Transverse colon (tissue), 4 donors: ENCODE data around the gene SOX5. TPM values are rescaled to one million over a fixed set of nuclear protein-coding genes. Genes with fewer than 3 reads are reported as not detected.

Experiments
- DNase-seq: peaks from one replicate; pipeline ENCODE4 v3.0.0-alpha.2; 2019
- H3K27ac ChIP-seq, 4 donors: fragments of 200-600 bp; sonication (generic); 2 replicates each; pipeline ENCODE4 v1.5.1; 2016 to 2018; ENCODE audit warnings: inconsistent platforms in 4 of 4
- H3K27me3 ChIP-seq: fragments of 200-600 bp; sonication (generic); 2 replicates; pipeline ENCODE4 v1.5.1; 2017; ENCODE audit warnings: inconsistent platforms
- H3K36me3 ChIP-seq, 4 donors: fragments of 200-600 bp; sonication (generic); 2 replicates each; pipeline ENCODE4 v1.5.1; 2017 to 2019; ENCODE audit warnings: inconsistent platforms in 4 of 4
- H3K4me1 ChIP-seq, 4 donors: fragments of 200-600 bp; sonication (generic); 2 replicates each; pipeline ENCODE4 v1.5.1; 2017 to 2020; ENCODE audit warnings: inconsistent platforms in 4 of 4
- H3K4me3 ChIP-seq, 4 donors: fragments of 200-600 bp; sonication (generic); 1 replicate in 1 of 4; 2 replicates in 3 of 4; pipeline versions ENCODE4 v1.5.1 to v1.6.1; 2017 to 2019; ENCODE audit warnings: inconsistent platforms in 4 of 4
- H3K9me3 ChIP-seq, 2 donors: fragments of 200-600 bp; sonication (generic); 2 replicates each; pipeline ENCODE4 v1.5.1; 2017 to 2019; ENCODE audit warnings: inconsistent platforms in 2 of 2
- EP300 ChIP-seq: sonication (generic); formaldehyde crosslinking; IDR thresholded peaks from one replicate; pipeline ENCODE4 v1.6.1; 2017; ENCODE audit warnings: antibody characterized with exemption, low read depth
- POLR2A ChIP-seq: fragments of 450-650 bp; IDR thresholded peaks from one replicate; pipeline ENCODE4 v1.6.1; 2016; ENCODE audit warnings: antibody characterized with exemption, mild to moderate bottlenecking, moderate library complexity
- POLR2AphosphoS5 ChIP-seq, 3 donors: sonication (generic); formaldehyde crosslinking; IDR thresholded peaks; one replicate each; pipeline ENCODE4 v1.6.1; 2016; ENCODE audit warnings: antibody characterized with exemption in 3 of 3
- WGBS, 2 donors: methylation state at CpG; one replicate each; pipeline ENCODE4 v1.1.5; 2018; ENCODE audit warnings: low coverage in 1 of 2; 5-methylcytosine and 5-hydroxymethylcytosine counted together
- in situ Hi-C, 4 donors: fragments of 200-750 bp; cut with MboI; loops; one replicate each; pipeline versions ENCODE4 v1.15.0 to v1.15.1; 2017; ENCODE audit warnings: low sequenced_read_pairs in 3 of 4, low pct_ligation_motif_present in 1 of 4, low pct_unique_long_range_greater_than_20kb in 1 of 4
- intact Hi-C: fragments of 100-400 bp; cut with DNase I; formaldehyde crosslinking; loops from one replicate; pipeline ENCODE4 v1.15.1; 2023; ENCODE audit warnings: low total_unique reads
- total RNA-seq, 4 donors: library from RNA; depleted of rRNA; stranded (reverse); fragments of >200 nt; gene quantifications; one replicate each; pipeline ENCODE4 v1.1.0, GENCODE V29; 2016
- TF ChIP-seq, protein P1 (sequence below), 5 experiments: fragments of 200-600 bp in 3 of 5; fragments of 450-650 bp in 2 of 5; sonication (generic) in 3 of 5; IDR thresholded peaks; 1 replicate in 2 of 5; 2 replicates in 3 of 5; pipeline ENCODE4 v1.5.1; 2016 to 2017; ENCODE audit warnings: antibody characterized with exemption in 5 of 5, inconsistent platforms in 3 of 5, mild to moderate bottlenecking in 2 of 5, moderate library complexity in 1 of 5

Gene SOX5
- total RNA-seq, 4 donors from 2014 or later: 1.00 to 9.8 (median 3.2) TPM

DNA sequence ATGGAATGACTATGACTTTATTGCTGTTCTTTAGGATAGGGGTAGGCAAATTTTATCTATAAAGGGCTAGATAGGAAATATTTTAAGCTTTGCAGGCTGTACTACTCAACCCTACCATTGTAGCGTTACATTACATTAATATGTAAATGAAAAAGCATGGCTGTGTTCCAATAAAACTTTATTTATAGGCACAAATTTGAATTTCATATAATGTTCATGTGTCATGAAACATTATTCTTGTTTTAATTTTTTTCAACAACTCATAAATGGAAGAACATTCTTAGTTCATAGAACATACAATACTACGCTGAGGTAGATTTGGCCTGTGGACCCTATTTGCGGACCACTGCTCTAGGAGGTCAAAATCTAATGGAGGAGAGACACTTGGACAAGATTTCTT, 133.7 kb downstream of the SOX5 start:
- TF ChIP-seq EP300: no peak
- TF ChIP-seq POLR2A: no peak
- TF ChIP-seq, protein P1, sequence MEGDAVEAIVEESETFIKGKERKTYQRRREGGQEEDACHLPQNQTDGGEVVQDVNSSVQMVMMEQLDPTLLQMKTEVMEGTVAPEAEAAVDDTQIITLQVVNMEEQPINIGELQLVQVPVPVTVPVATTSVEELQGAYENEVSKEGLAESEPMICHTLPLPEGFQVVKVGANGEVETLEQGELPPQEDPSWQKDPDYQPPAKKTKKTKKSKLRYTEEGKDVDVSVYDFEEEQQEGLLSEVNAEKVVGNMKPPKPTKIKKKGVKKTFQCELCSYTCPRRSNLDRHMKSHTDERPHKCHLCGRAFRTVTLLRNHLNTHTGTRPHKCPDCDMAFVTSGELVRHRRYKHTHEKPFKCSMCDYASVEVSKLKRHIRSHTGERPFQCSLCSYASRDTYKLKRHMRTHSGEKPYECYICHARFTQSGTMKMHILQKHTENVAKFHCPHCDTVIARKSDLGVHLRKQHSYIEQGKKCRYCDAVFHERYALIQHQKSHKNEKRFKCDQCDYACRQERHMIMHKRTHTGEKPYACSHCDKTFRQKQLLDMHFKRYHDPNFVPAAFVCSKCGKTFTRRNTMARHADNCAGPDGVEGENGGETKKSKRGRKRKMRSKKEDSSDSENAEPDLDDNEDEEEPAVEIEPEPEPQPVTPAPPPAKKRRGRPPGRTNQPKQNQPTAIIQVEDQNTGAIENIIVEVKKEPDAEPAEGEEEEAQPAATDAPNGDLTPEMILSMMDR (IDR thresholded peaks at IDR 0.05): no peak
- TF ChIP-seq POLR2AphosphoS5 (IDR thresholded peaks at IDR 0.05): no peak
- Histone ChIP-seq H3K27ac (no peak overlapping the region), H3K36me3 (no peaks in the 10 kb centered on the region), H3K4me1 (no peaks in the 10 kb centered on the region), H3K27me3 (no peaks in the 10 kb centered on the region), H3K9me3 (no peaks in the 10 kb centered on the region), H3K4me3 (no peak overlapping the region)
- in situ Hi-C loops (no loop called here), intact Hi-C loops (no loop called here)
- DNase-seq: no peak
- 95 to 100% methylated on average over 3 of the region's 3 CpGs for WGBS, 2 donors

- 86 to 90% methylated on average over 2 to 3 of the region's 3 CpGs for WGBS, 2 donors
- no peaks in the 10 kb centered on the region for H3K27me3 ChIP-seq
- H3K36me3 ChIP-seq: no peaks in the 10 kb centered on the region
- TF ChIP-seq EP300 (no peak), POLR2AphosphoS5 (IDR thresholded peaks at IDR 0.05) (no peak), POLR2A (no peak)
- TF ChIP-seq, protein P1 (IDR thresholded peaks at IDR 0.05): no peak
- no peak for DNase-seq
- no peak overlapping the region for H3K27ac ChIP-seq
- H3K9me3 ChIP-seq: no peaks in the 10 kb centered on the region
- in situ Hi-C loops (no loop called here), intact Hi-C loops (no loop called here)
- no peak overlapping the region for H3K4me3 ChIP-seq
- H3K4me1 ChIP-seq: no peaks in the 10 kb centered on the region
Measured at GRCh38 chr12:23813206-23813605, 136.3 kb downstream of the SOX5 start.

GRCh38 chr12:23810329-23810902, 139.1 kb downstream of the SOX5 start:
- H3K9me3 ChIP-seq: no peaks in the 10 kb centered on the region
- no peak for TF ChIP-seq POLR2AphosphoS5 (IDR thresholded peaks at IDR 0.05)
- TF ChIP-seq POLR2A: no peak
- TF ChIP-seq, protein P1 (IDR thresholded peaks at IDR 0.05): no peak
- TF ChIP-seq EP300: no peak
- no peaks in the 10 kb centered on the region for H3K27me3 ChIP-seq
- no peak for DNase-seq
- H3K36me3 ChIP-seq: no peaks in the 10 kb centered on the region
- no peak overlapping the region for H3K4me3 ChIP-seq
- in situ Hi-C loops (no loop called here), intact Hi-C loops (no loop called here)
- 63 to 70% methylated on average over 2 to 3 of the region's 3 CpGs for WGBS, 2 donors
- no peaks in the 10 kb centered on the region for H3K4me1 ChIP-seq
- H3K27ac ChIP-seq: no peak overlapping the region

GRCh38 chr12:23803540-23803939, 145.9 kb downstream of the SOX5 start:
- Histone ChIP-seq H3K9me3 (no peaks in the 10 kb centered on the region), H3K36me3 (no peaks in the 10 kb centered on the region), H3K27ac (no peak overlapping the region), H3K4me1 (no peaks in the 10 kb centered on the region), H3K27me3 (no peaks in the 10 kb centered on the region), H3K4me3 (no peak overlapping the region)
- intact Hi-C loops: no loop called here
- TF ChIP-seq, protein P1 (IDR thresholded peaks at IDR 0.05): no peak
- TF ChIP-seq EP300 (no peak), POLR2AphosphoS5 (IDR thresholded peaks at IDR 0.05) (no peak), POLR2A (no peak)
- in situ Hi-C loops: no loop called here
- 79 to 88% methylated on average over 2 of the region's 2 CpGs for WGBS, 2 donors
- DNase-seq: no peak
